GM18517 (cell line): Measurements from ENCODE around the gene ZNF746.

Source experiments
- ATAC-seq: cut with Tn5 transposase; IDR thresholded peaks from one replicate; pipeline ENCODE4 v1.9.1; 2021; ENCODE audit warnings: mild to moderate bottlenecking, moderate library complexity; ENCODE audit not compliant: unreplicated experiment

The ZNF746 gene

GRCh38 chr7:149427893-149428292 is 69.7 kb downstream of the ZNF746 start:
- no peak for ATAC-seq

- ATAC-seq = no peak
Measured at GRCh38 chr7:149427096-149427680, 70.4 kb downstream of the ZNF746 start.

GRCh38 chr7:149423449-149424110 is 74.0 kb downstream of the ZNF746 start:
- no peak for ATAC-seq

- ATAC-seq = no peak
Measured at GRCh38 chr7:149422914-149423301, 74.7 kb downstream of the ZNF746 start.
